Effector memory CD8-positive, alpha-beta T cell (primary cell): ENCODE results near the gene MAP3K7.

Experiments used
- ATAC-seq: fragments of 150-1000 bp; cut with Tn5 transposase; replicated peaks from 2 replicates; pipeline ENCODE4 v1.10.0; 2021; ENCODE audit warnings: mild to moderate bottlenecking, moderate library complexity
- DNase-seq, 3 experiments: peaks; one replicate each; pipeline ENCODE4 v3.0.0; 2021
- H3K27ac Mint-ChIP-seq, 2 donors: one replicate each; pipeline ENCODE4 v1.8.0; 2022; ENCODE audit warnings: mild to moderate bottlenecking in 2 of 2, mixed read lengths in 2 of 2, moderate library complexity in 2 of 2
- H3K27me3 Mint-ChIP-seq, 2 donors: one replicate each; pipeline ENCODE4 v1.8.0; 2022; ENCODE audit warnings: mixed read lengths in 2 of 2
- H3K36me3 Mint-ChIP-seq: one replicate; pipeline ENCODE4 v1.8.0; 2022; ENCODE audit warnings: mild to moderate bottlenecking, moderate library complexity, mixed read lengths; ENCODE audit not compliant: insufficient read depth
- H3K4me1 Mint-ChIP-seq, 2 donors: one replicate each; pipeline ENCODE4 v1.8.0; 2022; ENCODE audit warnings: low read depth in 2 of 2, mixed read lengths in 2 of 2
- H3K4me3 Mint-ChIP-seq, 2 donors: one replicate each; pipeline ENCODE4 v1.8.0; 2022; ENCODE audit warnings: mild to moderate bottlenecking in 2 of 2, mixed read lengths in 2 of 2, moderate library complexity in 2 of 2
- H3K9me3 Mint-ChIP-seq, 2 donors: one replicate each; pipeline ENCODE4 v1.8.0; 2022; ENCODE audit warnings: mixed read lengths in 2 of 2

Gene MAP3K7

GRCh38 chr6:90496258-90497016, 90.4 kb downstream of the MAP3K7 start:
- Mint-ChIP-seq H3K4me3 (no peak overlapping the region), H3K4me1 (no peaks in the 10 kb centered on the region), H3K27ac (no peak overlapping the region), H3K9me3 (no peaks in the 10 kb centered on the region), H3K27me3 (peaks cover 45 to 56% of the 10 kb centered on the region in 2 donors), H3K36me3 (no peaks in the 10 kb centered on the region)
- ATAC-seq = no peak
- DNase-seq = no peak

- Mint-ChIP-seq H3K36me3 (no peaks in the 10 kb centered on the region), H3K4me3 (no peak overlapping the region), H3K9me3 (no peaks in the 10 kb centered on the region), H3K27me3 (peaks cover 45 to 56% of the 10 kb centered on the region in 2 donors), H3K4me1 (no peaks in the 10 kb centered on the region), H3K27ac (no peak overlapping the region)
- ATAC-seq (no peak), DNase-seq (no peak)
Observed at GRCh38 chr6:90495216-90495817, 91.6 kb downstream of the MAP3K7 start.

GRCh38 chr6:90494067-90494780, 92.6 kb downstream of the MAP3K7 start:
- ATAC-seq (no peak), DNase-seq (no peak)
- H3K36me3 Mint-ChIP-seq = no peaks in the 10 kb centered on the region
- no peaks in the 10 kb centered on the region for H3K4me1 Mint-ChIP-seq
- no peak overlapping the region for H3K27ac Mint-ChIP-seq
- peaks cover 47 to 56% of the 10 kb centered on the region in 2 donors for H3K27me3 Mint-ChIP-seq
- H3K9me3 Mint-ChIP-seq = no peaks in the 10 kb centered on the region
- H3K4me3 Mint-ChIP-seq = no peak overlapping the region

- DNase-seq (no peak), ATAC-seq (no peak)
- Mint-ChIP-seq H3K9me3 (no peaks in the 10 kb centered on the region), H3K27me3 (peaks cover 52 to 56% of the 10 kb centered on the region in 2 donors), H3K36me3 (no peaks in the 10 kb centered on the region), H3K27ac (no peak overlapping the region), H3K4me1 (no peaks in the 10 kb centered on the region), H3K4me3 (no peak overlapping the region)
Observed at GRCh38 chr6:90493332-90493731, 93.5 kb downstream of the MAP3K7 start.

- no peaks in the 10 kb centered on the region for H3K9me3 Mint-ChIP-seq
- H3K4me3 Mint-ChIP-seq = no peak overlapping the region
- no peaks in the 10 kb centered on the region for H3K4me1 Mint-ChIP-seq
- ATAC-seq (no peak), DNase-seq (no peak)
- peaks cover 52 to 61% of the 10 kb centered on the region in 2 donors for H3K27me3 Mint-ChIP-seq
- no peaks in the 10 kb centered on the region for H3K36me3 Mint-ChIP-seq
- H3K27ac Mint-ChIP-seq = no peak overlapping the region
Observed at GRCh38 chr6:90492798-90493197, 94.1 kb downstream of the MAP3K7 start.

- H3K4me1 Mint-ChIP-seq = no peaks in the 10 kb centered on the region
- H3K4me3 Mint-ChIP-seq = no peak overlapping the region
- H3K36me3 Mint-ChIP-seq = no peaks in the 10 kb centered on the region
- ATAC-seq = no peak
- H3K9me3 Mint-ChIP-seq = no peaks in the 10 kb centered on the region
- H3K27me3 Mint-ChIP-seq = peaks cover 52 to 65% of the 10 kb centered on the region in 2 donors
- DNase-seq = no peak
- H3K27ac Mint-ChIP-seq = no peak overlapping the region
Observed at GRCh38 chr6:90492369-90492768, 94.5 kb downstream of the MAP3K7 start.

- DNase-seq = no peak
- no peaks in the 10 kb centered on the region for H3K9me3 Mint-ChIP-seq
- H3K36me3 Mint-ChIP-seq = no peaks in the 10 kb centered on the region
- H3K27me3 Mint-ChIP-seq = peaks cover 43 to 56% of the 10 kb centered on the region in 2 donors
- no peak overlapping the region for H3K4me3 Mint-ChIP-seq
- no peak for ATAC-seq
- H3K27ac Mint-ChIP-seq = no peak overlapping the region
- no peaks in the 10 kb centered on the region for H3K4me1 Mint-ChIP-seq
Observed at GRCh38 chr6:90490030-90490716, 96.7 kb downstream of the MAP3K7 start.

- no peaks in the 10 kb centered on the region for H3K9me3 Mint-ChIP-seq
- H3K4me1 Mint-ChIP-seq = no peaks in the 10 kb centered on the region
- peaks cover 30 to 43% of the 10 kb centered on the region in 2 donors for H3K27me3 Mint-ChIP-seq
- DNase-seq (no peak), ATAC-seq (no peak)
- H3K27ac Mint-ChIP-seq = no peak overlapping the region
- no peaks in the 10 kb centered on the region for H3K36me3 Mint-ChIP-seq
- H3K4me3 Mint-ChIP-seq = no peak overlapping the region
Observed at GRCh38 chr6:90488816-90489215, 98.1 kb downstream of the MAP3K7 start.

GRCh38 chr6:90485635-90486277, 101.1 kb downstream of the MAP3K7 start:
- Mint-ChIP-seq H3K4me1 (no peaks in the 10 kb centered on the region), H3K9me3 (no peaks in the 10 kb centered on the region), H3K27ac (no peak overlapping the region), H3K27me3 (peaks cover 8 to 19% of the 10 kb centered on the region in 2 donors), H3K4me3 (no peak overlapping the region), H3K36me3 (no peaks in the 10 kb centered on the region)
- ATAC-seq = no peak
- no peak for DNase-seq

GRCh38 chr6:90484903-90485302, 102.0 kb downstream of the MAP3K7 start:
- Mint-ChIP-seq H3K36me3 (no peaks in the 10 kb centered on the region), H3K4me1 (no peaks in the 10 kb centered on the region), H3K4me3 (no peak overlapping the region), H3K27ac (no peak overlapping the region), H3K9me3 (no peaks in the 10 kb centered on the region), H3K27me3 (peaks cover 8 to 19% of the 10 kb centered on the region in 2 donors)
- DNase-seq = no peak
- no peak for ATAC-seq

GRCh38 chr6:90484385-90484784, 102.5 kb downstream of the MAP3K7 start:
- H3K4me3 Mint-ChIP-seq = no peak overlapping the region
- no peaks in the 10 kb centered on the region for H3K9me3 Mint-ChIP-seq
- peaks cover 0 to 1% of the 10 kb centered on the region in 2 donors for H3K4me1 Mint-ChIP-seq
- DNase-seq (no peak), ATAC-seq (no peak)
- H3K27me3 Mint-ChIP-seq = peaks cover 7 to 19% of the 10 kb centered on the region in 2 donors
- no peaks in the 10 kb centered on the region for H3K36me3 Mint-ChIP-seq
- no peak overlapping the region for H3K27ac Mint-ChIP-seq

- no peak for ATAC-seq
- Mint-ChIP-seq H3K4me3 (no peak overlapping the region), H3K27me3 (peaks cover 2 to 19% of the 10 kb centered on the region in 2 donors), H3K4me1 (peaks cover 4 to 6% of the 10 kb centered on the region in 2 donors), H3K27ac (no peak overlapping the region), H3K9me3 (no peaks in the 10 kb centered on the region), H3K36me3 (peaks cover 3% of the 10 kb centered on the region)
- DNase-seq = no peak
Observed at GRCh38 chr6:90483956-90484355, 102.9 kb downstream of the MAP3K7 start.
